Esophagus squamous epithelium (tissue), 5 donors: ENCODE results near the gene COG7. TPM values are rescaled to one million over a fixed set of nuclear protein-coding genes. Genes with fewer than 3 reads are reported as not detected.
"Not testable (repeated sequence)": the region's sequence is repeated elsewhere in the genome, so short reads cannot be mapped to it uniquely, and the experiment has no call there.

Source experiments
- DNase-seq: peaks from one replicate; lab custom pipeline; 2025; lab: John Stamatoyannopoulos, UW
- H3K27ac ChIP-seq, 4 donors: fragments of 200-600 bp; sonication (generic); one replicate each; pipeline ENCODE4 v1.5.1; 2016 to 2019; ENCODE audit warnings: mild to moderate bottlenecking in 1 of 4
- H3K27me3 ChIP-seq, 4 donors: fragments of 200-600 bp; sonication (generic); 1 replicate in 3 of 4; 2 replicates in 1 of 4; pipeline versions ENCODE4 v1.5.1 to v1.6.0; 2017 to 2021; ENCODE audit warnings: antibody characterized with exemption in 1 of 4
- H3K36me3 ChIP-seq, 3 donors: fragments of 200-600 bp; sonication (generic); one replicate each; pipeline ENCODE4 v1.5.1; 2016 to 2019
- H3K4me1 ChIP-seq, 3 donors: fragments of 200-600 bp; sonication (generic); one replicate each; pipeline ENCODE4 v1.5.1; 2017 to 2019
- H3K4me3 ChIP-seq, 4 donors: fragments of 200-600 bp; sonication (generic); 1 replicate in 3 of 4; 2 replicates in 1 of 4; pipeline ENCODE4 v1.5.1; 2016 to 2019; ENCODE audit warnings: mild to moderate bottlenecking in 2 of 4, moderate library complexity in 1 of 4
- H3K9me3 ChIP-seq, 3 donors: fragments of 200-600 bp; sonication (generic); one replicate each; pipeline ENCODE4 v1.5.1; 2016 to 2019
- POLR2A ChIP-seq, 4 donors: fragments of 450-650 bp; IDR thresholded peaks; one replicate each; pipeline ENCODE4 v1.6.1; 2017; ENCODE audit warnings: antibody characterized with exemption in 4 of 4, mild to moderate bottlenecking in 4 of 4, moderate library complexity in 3 of 4
- WGBS, 2 donors: methylation state at CpG; one replicate each; pipeline ENCODE4 v1.1.5; 2018; 5-methylcytosine and 5-hydroxymethylcytosine counted together
- intact Hi-C: fragments of 100-400 bp; cut with DNase I; formaldehyde crosslinking; loops from one replicate; pipeline ENCODE4 v1.15.0; 2022
- total RNA-seq, 4 donors: library from RNA; depleted of rRNA; stranded (reverse); fragments of >200 nt; gene quantifications; one replicate each; pipeline ENCODE4 v1.1.0, GENCODE V29; 2016
- TF ChIP-seq, protein P1 (sequence below), 6 experiments: fragments of 450-650 bp in 4 of 6; fragments of 200-600 bp in 2 of 6; sonication (generic) in 2 of 6; IDR thresholded peaks; one replicate each; pipeline ENCODE4 v1.5.1; 2016 to 2019; ENCODE audit warnings: antibody characterized with exemption in 6 of 6, mild to moderate bottlenecking in 4 of 6, moderate library complexity in 4 of 6
- donor health status: DM: yes; HTN: yes; CAD: no.

COG7 gene
- total RNA-seq, 4 donors from 2014 or later = 10.4 to 17.6 (median 15.3) TPM

DNA sequence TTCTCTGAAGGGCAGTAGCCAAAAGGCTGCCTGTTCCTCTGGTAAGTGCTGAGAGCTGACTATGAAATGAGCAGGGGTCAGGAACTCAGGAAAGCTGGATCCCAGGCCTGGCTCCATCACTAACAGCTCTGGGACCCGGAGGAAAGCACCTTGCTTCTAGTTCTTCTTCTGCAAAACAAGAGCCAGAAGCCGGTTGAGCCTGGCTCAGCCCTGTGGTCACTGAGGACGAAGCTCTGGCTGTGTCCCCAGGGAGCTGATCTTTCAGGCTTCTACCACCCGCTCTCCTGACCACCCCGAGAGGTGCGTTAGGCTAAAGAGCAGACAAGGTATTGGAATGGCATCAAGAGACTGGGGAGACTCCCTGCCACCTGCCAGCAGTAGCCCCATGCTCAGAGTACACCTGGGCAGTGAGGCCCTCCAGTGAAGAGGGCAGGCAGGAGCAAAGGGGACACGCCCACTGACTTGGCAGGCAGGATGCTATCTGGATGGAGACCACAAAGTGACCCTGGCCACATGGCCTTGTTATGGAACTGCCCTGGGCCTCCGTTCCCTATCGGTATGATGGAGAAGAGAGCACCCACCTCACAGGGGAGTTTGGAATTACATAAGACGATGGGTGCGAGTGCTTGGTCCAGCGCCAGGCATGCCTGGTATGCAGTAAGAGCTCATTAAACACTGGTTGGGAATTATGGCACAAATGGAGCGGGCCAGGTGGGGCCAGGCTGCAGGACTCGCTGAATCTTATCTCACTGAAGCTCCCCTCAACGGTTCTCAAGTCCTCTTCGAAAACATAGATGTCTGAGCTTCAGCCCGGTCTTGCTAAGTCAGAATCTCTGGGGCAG is 61.4 kb downstream of the COG7 start:
- intact Hi-C loops = no loop called here
- Histone ChIP-seq H3K27me3 (no peaks in the 10 kb centered on the region), H3K4me3 (no peak overlapping the region), H3K9me3 (no peaks in the 10 kb centered on the region), H3K4me1 (peaks cover 0 to 53% (median 0%) of the 10 kb centered on the region in 3 donors), H3K27ac (peak overlapping the region in 2 of 4 donors; percentile 46 to 75), H3K36me3 (peaks cover 12 to 71% (median 23%) of the 10 kb centered on the region in 3 donors)
- WGBS, 2 donors = 83 to 100% methylated on average over 3 to 10 of the region's 17 CpGs
- no peak for DNase-seq
- no peak for TF ChIP-seq POLR2A (IDR thresholded peaks at IDR 0.05)
- TF ChIP-seq, protein P1, sequence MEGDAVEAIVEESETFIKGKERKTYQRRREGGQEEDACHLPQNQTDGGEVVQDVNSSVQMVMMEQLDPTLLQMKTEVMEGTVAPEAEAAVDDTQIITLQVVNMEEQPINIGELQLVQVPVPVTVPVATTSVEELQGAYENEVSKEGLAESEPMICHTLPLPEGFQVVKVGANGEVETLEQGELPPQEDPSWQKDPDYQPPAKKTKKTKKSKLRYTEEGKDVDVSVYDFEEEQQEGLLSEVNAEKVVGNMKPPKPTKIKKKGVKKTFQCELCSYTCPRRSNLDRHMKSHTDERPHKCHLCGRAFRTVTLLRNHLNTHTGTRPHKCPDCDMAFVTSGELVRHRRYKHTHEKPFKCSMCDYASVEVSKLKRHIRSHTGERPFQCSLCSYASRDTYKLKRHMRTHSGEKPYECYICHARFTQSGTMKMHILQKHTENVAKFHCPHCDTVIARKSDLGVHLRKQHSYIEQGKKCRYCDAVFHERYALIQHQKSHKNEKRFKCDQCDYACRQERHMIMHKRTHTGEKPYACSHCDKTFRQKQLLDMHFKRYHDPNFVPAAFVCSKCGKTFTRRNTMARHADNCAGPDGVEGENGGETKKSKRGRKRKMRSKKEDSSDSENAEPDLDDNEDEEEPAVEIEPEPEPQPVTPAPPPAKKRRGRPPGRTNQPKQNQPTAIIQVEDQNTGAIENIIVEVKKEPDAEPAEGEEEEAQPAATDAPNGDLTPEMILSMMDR (IDR thresholded peaks at IDR 0.05) = no peak

DNA sequence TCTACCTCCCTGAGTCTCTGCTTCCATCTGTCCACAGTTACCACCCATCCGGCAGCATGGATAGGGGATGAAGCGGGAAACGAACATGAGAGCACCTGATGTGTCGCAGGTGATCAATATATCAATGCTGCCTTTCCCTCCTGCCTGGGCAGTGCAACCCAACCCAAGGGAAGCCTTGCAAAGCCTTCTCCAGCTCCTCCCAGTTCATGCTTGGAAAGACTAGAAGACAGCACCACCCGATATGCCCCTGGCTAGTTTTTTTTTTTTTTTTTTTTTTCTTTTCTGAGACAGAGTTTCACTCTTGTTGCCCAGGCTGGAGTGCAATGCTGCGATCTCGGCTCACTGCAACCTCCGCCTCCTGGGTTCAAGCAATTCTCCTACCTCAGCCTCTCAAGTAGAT is 63.1 kb downstream of the COG7 start:
- 81 to 89% methylated on average over 8 of the region's 8 CpGs for WGBS, 2 donors
- H3K4me3 ChIP-seq, H3K27me3 ChIP-seq, intact Hi-C loops, H3K9me3 ChIP-seq, DNase-seq: not testable (repeated sequence)
- peak overlapping the region in 1 of 4 donors; percentile 67 for H3K27ac ChIP-seq
- peaks cover 10 to 54% (median 18%) of the 10 kb centered on the region in 3 donors for H3K36me3 ChIP-seq
- H3K4me1 ChIP-seq = peaks cover 4 to 64% (median 5%) of the 10 kb centered on the region in 3 donors

DNA sequence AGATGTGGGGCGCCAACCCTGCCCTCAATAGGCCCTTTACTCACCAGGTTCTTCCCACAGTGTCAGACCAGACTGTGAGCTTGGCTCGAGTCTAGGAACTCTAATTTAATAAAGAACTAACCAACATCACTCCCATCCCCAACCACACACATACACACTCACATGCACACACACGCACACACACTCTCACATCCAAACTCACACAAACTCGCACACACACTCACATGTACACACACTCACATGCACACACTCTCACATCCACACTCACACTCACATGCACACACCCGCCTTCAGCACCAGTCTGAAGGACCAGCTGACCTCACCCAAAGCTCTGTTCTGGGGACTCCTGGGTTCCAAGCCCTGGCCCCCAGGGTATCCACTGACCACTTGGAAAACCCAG is 63.8 kb downstream of the COG7 start:
- no peaks in the 10 kb centered on the region for H3K27me3 ChIP-seq
- H3K9me3 ChIP-seq = no peaks in the 10 kb centered on the region
- WGBS, 2 donors = 94 to 96% methylated on average over 5 of the region's 5 CpGs
- H3K4me3 ChIP-seq = no peak overlapping the region
- no peak overlapping the region for H3K27ac ChIP-seq
- TF ChIP-seq POLR2A (IDR thresholded peaks at IDR 0.05) = no peak
- TF ChIP-seq, protein P1 (IDR thresholded peaks at IDR 0.05) = no peak
- intact Hi-C loops = no loop called here
- peaks cover 4 to 67% (median 8%) of the 10 kb centered on the region in 3 donors for H3K4me1 ChIP-seq
- DNase-seq = no peak
- peaks cover 10 to 54% (median 18%) of the 10 kb centered on the region in 3 donors for H3K36me3 ChIP-seq

DNA sequence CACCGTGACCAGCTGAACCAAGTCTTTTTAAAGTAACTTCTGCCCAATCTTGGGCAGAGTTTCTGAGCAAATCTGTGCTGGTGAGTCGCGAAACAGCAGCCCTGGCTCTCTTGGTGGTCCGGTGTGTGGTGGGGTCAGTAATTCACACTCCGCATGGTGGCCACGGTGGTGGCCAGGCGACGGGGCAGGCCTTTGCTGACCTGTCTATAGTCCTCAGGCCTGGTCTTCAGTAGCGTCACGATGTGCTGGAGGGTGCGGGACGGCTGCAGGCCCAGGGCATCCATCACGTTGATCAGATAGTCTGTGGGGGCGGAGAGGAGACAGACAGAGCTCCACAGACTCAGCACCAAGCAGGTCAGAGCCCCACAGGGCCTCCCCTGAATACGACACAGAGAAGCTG is 64.2 kb downstream of the COG7 start:
- Histone ChIP-seq H3K4me3 (no peak overlapping the region), H3K27me3 (no peaks in the 10 kb centered on the region), H3K27ac (no peak overlapping the region), H3K4me1 (peaks cover 4 to 65% (median 8%) of the 10 kb centered on the region in 3 donors), H3K36me3 (peaks cover 10 to 54% (median 18%) of the 10 kb centered on the region in 3 donors), H3K9me3 (no peaks in the 10 kb centered on the region)
- TF ChIP-seq, protein P1 (IDR thresholded peaks at IDR 0.05) = no peak
- no peak for TF ChIP-seq POLR2A (IDR thresholded peaks at IDR 0.05)
- intact Hi-C loops = no loop called here
- 76 to 92% methylated on average over 4 to 9 of the region's 15 CpGs for WGBS, 2 donors
- DNase-seq = no peak

DNA sequence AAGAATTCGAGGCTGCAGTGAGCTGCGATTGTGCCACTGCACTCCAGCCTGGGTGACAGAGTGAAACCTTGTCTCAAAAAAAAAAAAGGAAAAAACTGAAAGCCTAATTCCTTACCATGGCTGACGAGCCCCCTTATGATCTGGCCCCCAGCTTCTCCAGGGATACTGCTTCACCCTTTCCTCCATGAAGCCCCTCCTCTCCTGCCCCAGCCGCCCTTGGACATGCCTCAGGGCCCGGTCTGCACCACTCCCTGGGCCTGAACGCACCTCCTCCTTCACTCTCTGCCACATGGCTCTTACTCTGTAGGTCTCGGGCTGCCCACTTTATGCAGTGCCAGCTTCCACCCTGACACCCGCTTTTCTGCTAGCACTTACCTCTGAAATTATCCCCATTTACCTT is 65.3 kb downstream of the COG7 start:
- intact Hi-C loops = no loop called here
- no peaks in the 10 kb centered on the region for H3K27me3 ChIP-seq
- H3K9me3 ChIP-seq = no peaks in the 10 kb centered on the region
- no peak overlapping the region for H3K4me3 ChIP-seq
- 91 to 96% methylated on average over 6 to 8 of the region's 8 CpGs for WGBS, 2 donors
- no peak for DNase-seq
- no peak overlapping the region for H3K27ac ChIP-seq
- TF ChIP-seq, protein P1 (IDR thresholded peaks at IDR 0.05) = no peak
- no peak for TF ChIP-seq POLR2A (IDR thresholded peaks at IDR 0.05)
- H3K4me1 ChIP-seq = peaks cover 4 to 54% (median 8%) of the 10 kb centered on the region in 3 donors
- peaks cover 10 to 53% (median 18%) of the 10 kb centered on the region in 3 donors for H3K36me3 ChIP-seq
